HFFc6 (cell line): ENCODE data around the gene PRXL2B. TPM values are rescaled to one million over a fixed set of nuclear protein-coding genes. Genes with fewer than 3 reads are reported as not detected.

Experiments used
- DNase-seq: peaks from one replicate; pipeline ENCODE4 v3.0.0-alpha.2; 2018
- H3K27ac Mint-ChIP-seq: 2 replicates; pipeline ENCODE4 v1.8.0; 2020; ENCODE audit warnings: mild to moderate bottlenecking, mixed read lengths
- H3K27me3 Mint-ChIP-seq: 2 replicates; pipeline ENCODE4 v1.8.0; 2021; ENCODE audit warnings: mild to moderate bottlenecking, moderate library complexity, mixed read lengths; ENCODE audit not compliant: insufficient read depth
- H3K36me3 Mint-ChIP-seq: 2 replicates; pipeline ENCODE4 v1.8.0; 2021; ENCODE audit warnings: low read depth, mixed read lengths
- H3K4me1 Mint-ChIP-seq: 2 replicates; pipeline ENCODE4 v1.8.0; 2020; ENCODE audit warnings: low read depth, mixed read lengths
- H3K4me3 Mint-ChIP-seq: 2 replicates; pipeline ENCODE4 v1.8.0; 2020; ENCODE audit warnings: mild to moderate bottlenecking, moderate library complexity, mixed read lengths
- H3K9me3 Mint-ChIP-seq: 2 replicates; pipeline ENCODE4 v1.8.0; 2020; ENCODE audit warnings: mild to moderate bottlenecking, mixed read lengths
- CTCF ChIP-seq: fragments of 200-600 bp; sonication (generic); IDR thresholded peaks from 2 replicates; pipeline ENCODE4 v1.5.0; 2021; ENCODE audit warnings: antibody characterized with exemption, mild to moderate bottlenecking
- total RNA-seq, 6 experiments: library from RNA; stranded (reverse); fragmentation: NEBNext Ultra II Directional; extraction: Animal tissue kit (Norgen Biotek cat#: 25700); gene quantifications; 2 replicates in 1 of 6; 3 replicates in 5 of 6; pipeline ENCODE4 v1.2.3, GENCODE V29; 2021

The PRXL2B gene
- total RNA-seq, 6 experiments from 2014 or later: 27.1 to 38.9 (median 34.7) TPM

DNA sequence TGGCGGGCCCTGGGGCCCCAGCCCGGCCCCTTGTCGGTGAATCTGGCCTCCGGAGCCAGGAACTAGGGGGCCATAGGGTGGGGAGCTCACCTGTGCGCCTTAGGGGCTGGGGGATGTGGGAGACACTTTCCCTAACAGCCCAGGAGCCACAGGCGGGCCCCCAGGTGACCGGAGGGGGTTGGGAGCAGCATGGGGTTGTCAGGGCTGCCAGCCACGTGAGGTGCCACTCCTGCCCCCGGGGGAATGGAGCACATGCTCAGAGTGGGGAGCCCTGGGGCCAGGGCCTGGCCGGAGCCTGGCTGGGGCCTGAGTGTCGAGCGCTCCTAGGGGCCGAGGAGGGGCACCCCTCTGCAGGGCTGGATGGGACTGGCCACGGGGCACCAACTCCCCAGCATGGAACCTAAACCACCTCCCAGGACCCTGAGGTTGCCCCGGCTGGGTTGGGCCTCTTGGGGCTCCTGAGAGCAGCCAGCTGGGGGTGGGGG is 19.9 kb downstream of the PRXL2B start:
- H3K4me1 Mint-ChIP-seq: no peaks in the 10 kb centered on the region
- H3K27me3 Mint-ChIP-seq: peaks cover 6% of the 10 kb centered on the region
- H3K9me3 Mint-ChIP-seq: no peaks in the 10 kb centered on the region
- H3K36me3 Mint-ChIP-seq: no peaks in the 10 kb centered on the region
- no peak overlapping the region for H3K27ac Mint-ChIP-seq
- DNase-seq: no peak
- no peak overlapping the region for H3K4me3 Mint-ChIP-seq
- no peak for TF ChIP-seq CTCF

DNA sequence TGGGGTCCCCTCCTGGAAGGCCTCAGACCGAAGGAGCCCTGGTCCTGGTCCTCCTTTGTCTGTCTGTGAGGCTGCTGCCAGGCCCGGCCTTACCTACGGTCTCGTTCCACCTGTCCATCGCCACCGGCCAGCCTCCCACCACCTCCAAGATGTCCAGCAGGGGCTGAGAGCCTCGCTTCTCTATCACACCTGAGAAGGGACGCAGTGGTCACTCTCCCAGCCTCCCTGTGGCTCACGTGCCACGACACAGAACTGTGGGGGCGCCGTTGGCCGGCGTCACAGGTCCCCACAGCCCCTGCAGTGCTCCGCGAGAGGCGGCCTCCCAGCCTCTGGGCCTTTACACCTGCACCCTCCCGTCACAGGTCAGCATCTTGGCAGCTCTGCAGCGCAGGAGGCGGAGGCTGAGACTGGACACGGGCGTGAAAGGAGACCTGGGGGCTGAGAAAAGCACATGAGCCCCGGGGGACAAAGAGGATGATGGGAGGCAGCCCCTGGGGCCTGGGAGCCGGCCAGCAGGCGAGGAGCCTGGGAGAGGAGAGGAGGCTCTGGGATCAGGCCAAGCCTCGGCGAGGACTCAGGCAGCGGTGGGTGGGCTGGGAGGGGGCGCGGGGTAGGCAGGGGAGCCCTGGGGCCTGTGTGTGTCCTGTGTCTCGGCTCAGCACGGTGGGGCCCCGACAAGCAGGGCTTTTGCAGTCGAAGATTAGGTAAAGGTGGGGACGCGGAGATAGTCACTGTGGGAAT is 20.5 kb downstream of the PRXL2B start:
- no peak for TF ChIP-seq CTCF
- Mint-ChIP-seq H3K4me1 (no peaks in the 10 kb centered on the region), H3K27me3 (peaks cover 6% of the 10 kb centered on the region), H3K4me3 (no peak overlapping the region), H3K36me3 (no peaks in the 10 kb centered on the region), H3K27ac (no peak overlapping the region), H3K9me3 (no peaks in the 10 kb centered on the region)
- no peak for DNase-seq

DNA sequence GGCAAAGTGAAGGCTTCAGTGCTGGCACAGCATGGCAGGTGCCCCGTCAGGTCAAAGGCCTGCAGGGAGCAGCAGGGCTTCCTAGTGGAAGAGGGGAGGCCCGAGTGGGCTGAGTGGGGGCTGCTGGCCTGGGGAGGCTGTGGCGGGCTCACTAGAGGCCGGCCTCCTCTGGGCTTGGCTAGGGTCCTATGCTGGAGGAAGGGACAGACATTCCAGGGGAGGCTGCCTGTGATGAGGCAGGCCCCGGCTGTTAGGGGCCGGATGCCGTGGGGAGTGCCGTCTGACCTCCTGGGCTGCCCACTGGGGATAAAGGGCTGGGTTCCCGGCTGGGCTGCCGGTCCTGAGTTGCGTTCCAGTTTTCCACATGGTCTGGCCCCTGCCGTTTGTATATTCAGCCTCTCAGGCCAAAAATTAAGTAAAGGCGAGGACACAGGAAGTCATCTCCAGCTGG is 21.1 kb downstream of the PRXL2B start:
- TF ChIP-seq CTCF: no peak
- Mint-ChIP-seq H3K36me3 (no peaks in the 10 kb centered on the region), H3K27ac (no peak overlapping the region), H3K27me3 (peaks cover 2% of the 10 kb centered on the region), H3K4me1 (no peaks in the 10 kb centered on the region), H3K9me3 (no peaks in the 10 kb centered on the region), H3K4me3 (no peak overlapping the region)
- no peak for DNase-seq

GRCh38 chr1:2609319-2610035 is 22.9 kb downstream of the PRXL2B start:
- TF ChIP-seq CTCF: no peak
- H3K36me3 Mint-ChIP-seq: no peaks in the 10 kb centered on the region
- no peak for DNase-seq

DNA sequence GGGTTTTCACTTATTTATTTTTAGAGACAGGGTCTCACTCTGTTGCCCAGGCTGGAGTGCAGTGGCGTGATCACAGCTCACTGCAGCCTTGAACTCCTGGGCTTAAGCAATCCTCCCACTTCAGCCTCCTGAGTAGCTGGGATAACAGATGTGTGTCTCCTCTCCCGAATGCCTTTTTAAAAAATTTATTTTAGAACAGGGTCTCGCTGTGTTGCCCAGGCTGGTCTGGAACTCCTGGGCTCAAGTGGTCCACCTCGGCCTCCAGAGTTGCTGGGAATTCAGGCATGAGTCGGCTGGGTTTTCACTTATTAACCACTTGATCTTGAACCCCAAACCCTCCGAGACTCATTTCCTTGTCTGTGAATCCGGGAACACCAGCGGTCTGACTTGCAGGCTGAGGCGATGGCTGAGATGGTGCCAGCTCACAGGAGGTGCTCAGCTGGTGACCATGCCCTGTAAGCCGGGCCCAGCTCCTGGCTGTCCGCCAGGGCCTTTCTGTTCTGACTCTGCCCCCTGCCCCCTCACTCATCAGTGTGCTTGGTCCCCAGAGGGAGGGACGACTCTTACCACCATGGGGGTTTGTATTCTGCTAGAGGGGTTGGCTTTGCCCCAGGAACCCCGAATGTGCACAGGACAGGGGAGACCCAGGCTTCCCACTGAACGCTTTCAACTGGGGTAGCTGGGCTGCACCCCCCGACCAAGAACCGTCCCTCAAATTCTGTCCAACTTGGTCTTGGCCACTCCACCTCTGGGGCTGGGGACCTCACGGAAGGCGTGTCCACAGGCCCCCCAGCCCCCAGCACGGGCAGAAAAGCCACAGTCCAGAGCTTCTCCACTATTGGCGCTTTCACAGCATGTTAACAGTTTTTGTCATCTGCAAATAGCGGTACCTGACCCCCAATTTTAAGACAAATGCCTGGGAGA is 23.7 kb downstream of the PRXL2B start:
- Mint-ChIP-seq H3K4me1 (no peaks in the 10 kb centered on the region), H3K27me3 (no peaks in the 10 kb centered on the region; the same call in none of the 2 replicates), H3K27ac (no peak overlapping the region), H3K4me3 (no peak overlapping the region), H3K9me3 (no peaks in the 10 kb centered on the region; the same call in 1 of the 2 replicates), H3K36me3 (no peaks in the 10 kb centered on the region)
- no peak for DNase-seq
- TF ChIP-seq CTCF: no peak

More at GRCh38 chr1:2609319-2610035, 22.9 kb downstream of the PRXL2B start:
- H3K9me3 Mint-ChIP-seq: no peaks in the 10 kb centered on the region; the same call in 1 of the 2 replicates
- no peaks in the 10 kb centered on the region; the same call in none of the 2 replicates for H3K27me3 Mint-ChIP-seq
- H3K4me3 Mint-ChIP-seq: no peak overlapping the region
- no peaks in the 10 kb centered on the region for H3K4me1 Mint-ChIP-seq
- no peak overlapping the region for H3K27ac Mint-ChIP-seq
